HK-2 (cell line): ENCODE results near the gene SYT13.
A peak's percentile ranks its signal among the peaks of the same experiment; 100 is the strongest.
"Not testable (repeated sequence)": the region's sequence is repeated elsewhere in the genome, so short reads cannot be mapped to it uniquely, and the experiment has no call there.

Experiments used
- DNase-seq: peaks from one replicate; pipeline ENCODE4 v3.0.0-alpha.2; 2018; ENCODE audit not compliant: unreplicated experiment

Gene SYT13

DNA sequence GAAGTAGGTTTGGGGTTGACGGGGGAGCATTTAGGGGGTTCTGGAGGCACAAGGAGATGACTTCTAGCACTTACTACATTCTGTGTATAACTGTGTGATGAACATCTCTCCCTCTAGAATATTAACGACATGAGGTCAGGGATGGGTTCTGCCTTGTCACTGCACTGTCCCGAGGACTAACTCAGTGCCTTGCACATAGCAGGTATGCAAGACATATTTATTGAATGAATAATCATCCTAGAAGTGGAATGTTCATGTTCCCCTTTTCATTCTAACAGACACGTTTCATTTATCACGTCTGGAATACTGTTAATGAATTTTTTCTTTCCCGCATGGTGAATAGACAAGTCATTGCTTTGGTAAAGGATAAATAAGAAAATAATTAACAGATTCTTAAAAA is 12.6 kb downstream of the SYT13 start:
- no peak for DNase-seq

DNA sequence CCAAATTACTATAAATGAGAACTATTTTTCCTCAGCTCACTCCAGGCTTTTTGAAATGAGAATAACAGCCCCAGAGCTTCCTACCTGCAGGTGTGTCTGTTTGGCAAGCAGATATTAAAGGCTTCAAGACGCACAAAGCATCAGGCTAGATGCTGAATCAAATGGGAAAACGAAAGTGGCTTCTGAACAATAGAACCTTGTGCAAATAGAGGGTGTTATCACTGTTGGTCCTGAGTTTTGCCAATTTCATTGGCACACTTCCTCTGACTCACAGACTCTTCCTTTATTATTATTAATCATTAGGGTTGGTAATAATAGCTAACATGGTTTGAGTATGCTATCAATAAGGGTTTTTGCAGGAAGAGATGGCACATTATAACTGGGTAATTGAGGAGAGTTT is 13.4 kb downstream of the SYT13 start:
- no peak for DNase-seq

- DNase-seq: no peak
Observed at GRCh38 chr11:45270946-45271716, 15.0 kb downstream of the SYT13 start.

GRCh38 chr11:45269678-45270077 is 16.5 kb downstream of the SYT13 start:
- no peak for DNase-seq

GRCh38 chr11:45267652-45268299 is 18.4 kb downstream of the SYT13 start:
- peak; percentile 60 for DNase-seq

- no peak for DNase-seq
Observed at GRCh38 chr11:45267052-45267451, 19.1 kb downstream of the SYT13 start.

DNA sequence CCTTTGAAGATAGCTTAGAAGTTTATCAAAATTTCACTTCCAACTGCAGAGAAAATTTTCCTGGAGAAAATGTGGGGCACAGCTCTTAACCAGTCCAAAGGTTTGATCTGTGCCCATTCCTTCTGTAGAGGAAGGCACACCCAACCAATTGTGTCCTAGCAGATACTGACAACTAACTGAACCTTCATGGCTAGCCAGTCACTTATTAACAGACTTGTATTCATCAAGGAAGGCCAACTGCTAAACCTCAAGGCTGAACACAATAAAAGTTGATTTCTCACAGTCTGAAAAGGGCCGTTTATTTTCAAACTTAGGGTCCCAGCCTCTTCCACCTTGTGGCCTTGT is 19.5 kb downstream of the SYT13 start:
- DNase-seq: no peak

DNA sequence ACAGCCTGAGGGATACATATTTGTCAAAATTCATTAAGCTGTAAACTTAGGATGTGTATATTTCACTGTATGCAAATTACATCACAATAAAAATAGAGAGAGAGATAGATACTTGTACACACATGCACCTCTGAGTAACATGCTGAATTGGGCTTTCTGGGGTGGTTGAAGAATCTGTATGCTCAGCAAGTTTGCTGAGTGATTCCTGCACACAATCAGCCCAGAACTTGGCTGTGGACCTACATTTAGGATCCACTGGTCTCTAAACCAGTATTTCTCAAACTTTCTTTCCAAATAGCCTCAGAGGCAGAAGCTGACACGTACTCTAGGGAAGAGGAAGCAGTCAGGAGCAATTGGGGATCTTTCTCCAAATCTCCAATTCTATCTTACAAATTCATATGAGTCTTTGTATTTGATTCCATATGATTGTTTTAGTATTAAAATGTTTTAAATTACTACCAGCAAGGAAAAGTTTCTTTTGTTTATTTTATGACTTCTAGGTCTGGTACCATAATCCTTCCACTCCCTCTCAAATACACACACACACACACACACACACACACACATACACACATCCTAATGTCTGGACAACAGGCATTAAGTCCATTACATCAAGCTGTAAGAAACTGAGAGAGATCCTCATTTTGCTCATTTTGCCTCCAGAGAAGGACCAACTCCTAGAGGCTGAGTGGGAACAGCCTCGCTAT is 20.0 kb downstream of the SYT13 start:
- no peak for DNase-seq

DNA sequence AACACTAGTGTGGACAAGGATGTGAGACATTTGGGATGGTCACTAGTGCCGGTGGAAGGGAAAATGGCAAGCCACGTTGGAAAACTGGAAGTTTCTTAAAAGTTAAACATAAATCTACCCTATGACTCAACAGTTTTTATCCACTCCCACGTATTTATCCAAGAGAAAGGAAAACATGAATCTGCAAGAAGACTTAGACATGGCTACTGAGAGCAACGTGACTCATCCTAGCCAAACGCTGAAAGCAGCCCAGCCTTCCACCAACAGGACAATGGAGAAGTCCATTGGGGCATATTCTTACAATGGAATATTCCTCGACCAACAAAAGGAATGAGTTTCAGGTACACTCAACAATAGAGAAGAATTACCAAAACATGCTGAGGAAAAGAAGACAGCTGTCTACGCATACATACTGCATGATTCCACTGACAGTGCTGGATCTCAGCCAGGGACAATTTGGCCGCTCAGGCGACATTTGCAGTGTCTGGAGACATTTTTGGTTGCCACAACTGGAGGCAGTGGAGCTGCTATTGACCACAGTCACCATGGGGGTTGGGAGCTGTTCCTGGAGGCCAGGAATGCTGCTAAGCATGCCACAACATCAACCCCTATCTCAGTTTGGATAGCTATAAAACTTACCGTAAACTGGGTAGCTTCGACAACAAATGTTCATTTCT is 21.2 kb downstream of the SYT13 start:
- no peak for DNase-seq

- no peak for DNase-seq
Observed at GRCh38 chr11:45263773-45264172, 22.4 kb downstream of the SYT13 start.

GRCh38 chr11:45262900-45263299 is 23.2 kb downstream of the SYT13 start:
- no peak for DNase-seq

DNA sequence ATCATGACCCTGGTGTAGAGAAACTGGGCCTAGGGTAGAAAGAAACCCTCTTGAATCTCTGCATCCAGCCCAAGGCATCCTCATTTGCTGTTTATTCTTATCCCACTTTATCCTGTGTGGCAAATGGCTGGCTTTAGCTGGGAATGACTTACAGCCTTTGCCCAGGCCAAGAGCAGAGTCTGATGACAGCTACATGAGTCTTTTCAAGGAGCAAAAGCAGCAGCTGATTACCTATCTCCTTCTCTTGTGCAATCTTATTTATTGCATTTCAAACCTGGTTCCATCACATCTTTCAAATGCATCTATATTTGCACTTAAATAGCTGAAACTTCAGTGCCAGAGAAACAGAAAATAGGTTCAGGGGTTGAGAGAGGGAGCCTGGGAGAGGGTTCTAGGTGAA is 26.1 kb downstream of the SYT13 start:
- no peak for DNase-seq

GRCh38 chr11:45259592-45259991 is 26.5 kb downstream of the SYT13 start:
- peak; percentile 66 for DNase-seq

- no peak for DNase-seq
Observed at GRCh38 chr11:45258982-45259530, 27.1 kb downstream of the SYT13 start.

DNA sequence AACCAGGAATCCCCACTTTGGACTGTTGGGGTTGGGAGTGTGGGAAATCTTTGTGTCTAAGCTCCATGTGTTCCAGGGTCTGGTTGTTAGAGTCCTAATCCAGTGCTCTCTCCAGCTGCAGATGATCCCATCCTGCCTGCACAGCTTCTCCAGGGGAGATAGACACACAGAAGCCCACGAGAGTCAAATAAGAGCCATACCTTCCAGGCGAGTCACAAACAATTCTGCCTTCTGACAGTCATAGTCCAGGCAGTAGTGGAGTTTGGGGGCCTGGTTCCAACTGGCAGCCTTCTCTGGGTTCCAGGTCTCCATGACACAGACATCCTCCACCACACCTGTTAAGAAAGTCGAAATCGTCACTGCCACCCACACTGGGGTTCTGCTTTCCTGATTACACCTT is 32.1 kb downstream of the SYT13 start:
- no peak for DNase-seq

DNA sequence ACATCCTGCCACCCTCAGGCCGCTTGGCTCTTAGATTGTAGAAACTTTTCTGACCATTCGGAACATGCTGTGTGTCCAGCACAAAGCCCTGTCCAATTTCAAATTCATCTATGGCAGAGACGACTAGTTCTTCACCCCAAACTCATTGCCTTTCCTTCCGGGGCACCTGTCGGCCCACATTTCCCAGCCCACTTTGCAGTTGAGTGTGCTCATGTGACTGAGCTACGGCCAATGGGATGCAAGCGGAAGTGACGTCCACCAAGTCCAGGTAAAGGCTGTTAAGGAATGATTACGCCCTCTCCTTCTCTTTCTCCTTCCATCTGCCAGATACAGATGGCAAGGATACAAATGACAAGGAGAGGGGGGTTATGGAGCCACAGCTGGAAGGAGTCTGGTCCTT is 32.5 kb downstream of the SYT13 start:
- no peak for DNase-seq

- DNase-seq: no peak
Observed at GRCh38 chr11:45252877-45253276, 33.3 kb downstream of the SYT13 start.

DNA sequence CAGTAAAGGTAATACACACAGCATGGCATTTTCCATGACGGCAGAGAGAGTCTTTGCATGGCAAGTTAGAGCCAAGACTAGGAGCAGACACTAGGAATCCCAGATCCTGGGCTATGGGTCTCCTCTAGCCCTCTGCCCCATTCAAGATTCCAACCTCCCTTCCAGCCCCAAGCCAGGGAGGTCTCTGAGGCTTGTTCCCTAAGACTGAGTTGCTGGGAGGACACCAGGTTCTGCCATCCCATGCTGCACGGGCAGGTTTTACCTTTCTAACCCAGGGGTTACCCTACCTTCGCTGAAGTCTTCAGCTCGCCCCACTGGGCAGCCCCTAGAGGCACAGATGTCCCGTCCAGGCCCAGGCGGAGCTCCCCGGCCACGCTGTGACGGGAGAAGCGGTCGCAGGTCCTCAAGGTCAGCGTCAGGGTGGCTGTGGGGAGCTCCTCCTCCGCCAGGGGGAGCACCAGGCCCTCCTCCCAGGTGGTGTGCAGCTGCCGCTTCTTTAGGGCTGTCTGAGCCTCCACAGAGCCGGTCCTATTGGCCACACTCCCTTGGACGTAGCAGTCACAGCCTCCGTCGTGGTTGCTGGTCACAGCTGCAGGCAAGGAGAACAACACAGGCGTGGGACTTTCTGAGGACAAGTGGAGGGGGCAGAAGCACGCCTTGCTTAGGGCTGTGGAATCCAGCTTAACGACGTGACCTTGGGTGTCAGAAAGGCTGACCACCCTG is 33.8 kb downstream of the SYT13 start:
- DNase-seq: peak; percentile 25

GRCh38 chr11:45250035-45250718 is 36.0 kb downstream of the SYT13 start:
- no peak for DNase-seq

DNA sequence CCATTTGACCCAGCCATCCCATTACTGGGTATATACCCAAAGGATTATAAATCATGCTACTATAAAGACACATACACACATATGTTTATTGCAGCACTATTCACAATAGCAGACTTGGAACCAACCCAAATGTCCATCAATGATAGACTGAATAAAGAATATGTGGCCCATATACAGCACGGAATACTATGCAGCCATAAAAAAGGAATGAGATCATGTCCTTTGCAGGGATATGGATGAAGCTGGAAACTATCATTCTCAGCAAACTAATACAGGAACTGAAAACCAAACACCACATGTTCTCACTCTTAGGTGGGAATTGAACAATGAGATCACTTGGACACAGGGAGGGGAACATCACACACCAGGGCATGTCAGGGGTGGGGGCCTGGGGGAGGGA is 36.8 kb downstream of the SYT13 start:
- DNase-seq: not testable (repeated sequence)

GRCh38 chr11:45248501-45249011 is 37.6 kb downstream of the SYT13 start:
- no peak for DNase-seq
